Mucosa of gallbladder (tissue), 1 donor: ENCODE measurements around the gene NT5M. TPM values are rescaled to one million over a fixed set of nuclear protein-coding genes. Genes with fewer than 3 reads are reported as not detected.
"Not testable (repeated sequence)": the region's sequence is repeated elsewhere in the genome, so short reads cannot be mapped to it uniquely, and the experiment has no call there.

ENCODE experiments used
- DNase-seq: peaks from one replicate; pipeline ENCODE4 v3.0.0-alpha.2; 2020; ENCODE audit warnings: low spot score
- total RNA-seq: library from RNA; stranded (reverse); gene quantifications from one replicate; pipeline ENCODE4 v1.2.1, GENCODE V29; 2021
- donor health status: DM: no; HTN: no; CAD: no.

Gene NT5M
- 3.2 TPM for total RNA-seq

DNA sequence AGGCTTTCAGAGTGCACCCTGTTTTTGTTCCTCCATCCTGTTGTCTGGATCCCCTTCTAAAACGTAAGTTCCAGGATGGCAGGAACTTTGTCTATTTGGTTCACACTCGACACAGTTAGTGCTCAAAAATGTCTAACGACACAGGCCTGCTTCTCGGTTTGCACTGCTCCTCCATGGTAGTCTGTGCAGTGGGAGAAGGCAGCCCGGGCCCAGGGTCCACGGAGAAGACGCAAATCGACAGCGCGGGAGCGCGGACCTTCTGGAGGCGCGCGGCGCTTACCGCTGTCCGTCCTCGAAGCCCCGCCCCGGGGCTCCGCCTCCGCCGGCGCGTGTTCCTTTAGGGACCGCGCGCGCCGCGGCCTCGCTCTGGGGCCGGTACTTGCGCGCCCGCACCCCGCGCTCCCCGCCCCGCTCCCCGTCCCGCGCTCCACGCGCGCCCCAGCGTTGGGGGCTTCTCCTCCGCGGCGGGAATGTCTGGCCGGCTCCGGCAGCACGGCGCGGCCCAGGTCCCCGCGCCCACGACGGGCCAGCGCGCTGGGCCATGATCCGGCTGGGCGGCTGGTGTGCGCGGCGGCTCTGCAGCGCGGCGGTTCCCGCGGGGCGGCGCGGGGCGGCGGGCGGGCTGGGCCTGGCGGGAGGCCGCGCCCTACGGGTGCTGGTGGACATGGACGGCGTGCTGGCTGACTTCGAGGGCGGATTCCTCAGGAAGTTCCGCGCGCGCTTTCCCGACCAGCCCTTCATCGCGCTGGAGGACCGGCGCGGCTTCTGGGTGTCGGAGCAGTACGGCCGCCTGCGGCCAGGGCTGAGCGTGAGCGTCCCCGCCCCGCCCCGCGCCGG lies at the start of gene NT5M:
Gene NT5M (plus strand): TSS at position 364 of the 837 bp plus-strand sequence. CDS start 178 bp downstream, at position 542.
- DNase-seq, result peak; percentile 64

DNA sequence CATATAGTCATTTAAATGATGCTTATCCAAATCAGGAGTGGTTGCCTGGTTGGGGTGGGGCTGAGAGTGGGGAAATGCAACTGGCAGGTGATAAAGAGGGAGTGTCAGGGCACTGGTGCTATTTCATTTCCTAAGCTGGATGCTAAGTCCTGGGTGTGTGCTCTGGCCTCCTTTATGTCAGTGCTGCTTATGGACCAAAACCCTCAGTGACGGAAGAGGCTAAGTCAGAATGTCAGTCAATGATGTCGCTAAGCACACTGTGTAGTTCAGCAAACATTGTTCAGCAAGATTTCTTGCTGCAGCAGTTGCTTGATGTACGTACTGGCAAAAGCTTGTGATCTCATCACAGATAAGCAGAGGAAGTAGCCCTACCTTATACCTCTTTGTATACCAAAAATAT lies 49.8 kb upstream of the NT5M start:
- no peak for DNase-seq

DNA sequence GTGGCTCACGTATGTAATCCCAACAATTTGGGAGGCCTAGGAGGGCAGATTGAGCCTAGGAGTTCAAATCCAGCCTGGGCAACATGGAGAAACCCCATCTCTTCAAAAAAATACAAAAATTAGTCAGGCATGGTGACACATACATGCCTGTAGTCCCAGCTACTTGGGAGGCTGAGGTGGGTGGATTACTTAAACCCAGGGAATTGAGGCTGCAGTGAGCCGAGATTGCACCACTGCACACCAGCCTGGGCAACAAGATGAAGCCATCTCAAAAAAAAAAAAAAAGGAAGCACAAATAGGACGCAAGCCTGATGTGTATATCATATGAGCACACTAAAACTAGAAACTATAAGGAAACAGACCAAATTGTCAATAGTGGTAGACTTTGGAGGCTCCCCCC lies 49.1 kb upstream of the NT5M start:
- DNase-seq, result no peak

DNA sequence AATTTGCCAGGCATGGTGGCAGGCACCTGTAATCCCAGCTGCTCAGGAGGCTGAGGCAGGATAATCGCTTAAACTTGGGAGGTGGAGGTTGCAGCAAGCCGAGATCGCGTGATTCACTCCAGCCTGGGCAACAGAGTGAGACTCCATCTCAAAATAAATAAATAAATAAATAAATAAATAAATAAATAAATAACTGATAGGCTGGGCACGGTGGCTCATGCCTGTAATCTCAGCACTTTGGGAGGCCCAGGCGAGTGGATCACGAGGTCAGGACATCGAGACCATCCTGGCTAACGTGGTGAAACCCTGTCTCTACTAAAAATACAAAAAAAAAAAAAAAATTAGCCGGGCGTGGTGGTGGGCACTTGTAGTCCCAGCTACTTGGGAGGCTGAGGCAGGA lies 47.5 kb upstream of the NT5M start:
- not testable (repeated sequence) for DNase-seq

DNA sequence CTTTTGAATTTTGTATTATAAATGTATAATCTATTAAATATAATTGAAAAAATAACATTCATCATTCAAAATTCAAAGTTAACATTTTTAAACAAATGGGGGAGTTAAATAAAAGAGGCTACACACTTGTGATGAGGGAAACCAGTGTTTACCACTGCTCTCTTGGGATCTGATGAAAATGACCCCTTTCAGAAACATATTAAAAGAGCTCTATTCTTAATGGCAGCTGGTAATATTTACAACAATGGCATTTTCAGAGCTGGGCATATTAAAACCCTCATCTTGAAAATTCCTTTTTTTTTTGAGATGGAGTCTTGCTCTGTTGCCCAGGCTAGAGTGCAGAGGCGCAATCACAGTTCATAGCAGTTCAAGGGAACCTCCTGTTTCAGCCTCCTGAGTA lies 46.9 kb upstream of the NT5M start:
- no peak for DNase-seq

- no peak for DNase-seq
Observed at GRCh38 chr17:17258011-17258410, 45.2 kb upstream of the NT5M start.

DNA sequence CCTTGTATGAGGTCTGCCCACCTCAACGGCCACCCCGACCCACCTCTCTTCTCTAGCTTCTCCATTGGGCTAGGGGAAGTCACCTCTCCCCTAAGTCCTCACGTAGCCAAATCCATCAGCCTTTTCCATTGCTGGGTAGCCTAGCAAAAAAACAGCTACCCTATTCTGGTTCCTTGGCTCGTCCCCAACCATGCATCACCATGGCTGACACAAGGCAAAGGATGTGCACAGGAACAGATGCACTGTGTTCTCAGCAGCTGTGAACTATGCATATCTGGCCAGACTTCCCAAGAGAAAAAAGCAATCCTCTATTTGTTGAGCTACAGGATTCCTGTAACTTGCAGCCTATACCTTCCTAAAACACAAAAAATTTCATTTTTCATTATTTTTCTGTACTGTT lies 44.2 kb upstream of the NT5M start:
- no peak for DNase-seq

GRCh38 chr17:17264430-17264829 lies 38.7 kb upstream of the NT5M start:
- no peak for DNase-seq

DNA sequence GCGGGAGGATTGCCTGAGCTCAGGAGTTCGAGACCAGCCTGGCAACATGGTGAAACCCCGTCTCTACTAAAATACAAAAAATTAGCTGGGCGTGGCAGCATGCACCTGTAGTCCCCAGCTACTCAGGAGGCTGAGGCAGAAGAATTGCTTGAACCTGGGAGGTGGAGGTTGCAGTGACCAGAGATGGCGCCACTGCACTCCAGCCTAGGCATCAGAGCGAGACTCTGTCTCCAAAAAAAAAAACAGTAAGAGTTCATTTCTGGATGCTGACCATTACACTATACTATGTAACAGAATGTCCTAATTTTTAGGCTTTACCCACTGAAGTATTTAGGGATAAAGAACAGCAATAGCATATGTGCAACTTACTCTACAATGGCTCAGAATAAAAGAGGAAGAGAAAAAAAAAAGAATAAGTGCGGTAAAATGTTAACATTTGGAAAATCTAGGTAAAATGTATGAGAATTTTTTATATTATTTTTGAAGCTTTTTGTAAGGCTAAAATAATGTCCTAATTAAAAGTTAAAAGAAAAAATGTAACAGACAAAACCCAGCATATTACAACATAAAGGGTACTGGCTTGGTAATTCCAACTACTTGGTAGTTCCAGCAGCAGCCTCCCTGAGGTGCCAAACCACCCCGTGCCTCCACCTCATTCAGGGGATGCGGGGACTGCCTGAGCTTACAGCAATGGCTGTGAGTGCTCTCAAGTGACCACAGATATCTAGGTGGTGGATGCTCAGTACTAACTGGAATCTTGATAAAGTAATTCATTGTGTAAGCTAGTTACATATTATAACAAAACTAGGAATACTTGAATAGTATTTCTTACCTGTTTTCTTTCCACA lies 33.0 kb upstream of the NT5M start:
- no peak for DNase-seq

- no peak for DNase-seq
Observed at GRCh38 chr17:17275971-17276370, 27.2 kb upstream of the NT5M start.

DNA sequence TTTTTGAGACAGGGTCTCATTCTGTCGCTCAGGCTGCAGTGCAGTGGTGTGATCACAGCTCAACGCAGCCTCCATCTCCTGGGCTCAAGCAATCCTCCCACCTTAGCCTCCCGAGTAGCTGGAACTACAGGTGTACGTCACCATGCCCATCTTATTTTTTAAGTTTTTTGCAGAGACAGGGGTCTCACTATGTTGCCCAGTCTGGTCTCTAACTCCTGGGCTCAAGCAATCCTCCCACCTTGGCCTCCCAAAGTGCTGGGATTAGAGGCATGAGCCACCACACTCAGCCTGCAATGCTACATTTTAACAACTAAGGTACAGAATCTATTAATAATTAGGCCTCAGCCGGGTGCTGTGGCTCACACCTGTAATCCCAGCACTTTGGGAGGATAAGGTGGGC lies 25.7 kb upstream of the NT5M start:
- not testable (repeated sequence) for DNase-seq

DNA sequence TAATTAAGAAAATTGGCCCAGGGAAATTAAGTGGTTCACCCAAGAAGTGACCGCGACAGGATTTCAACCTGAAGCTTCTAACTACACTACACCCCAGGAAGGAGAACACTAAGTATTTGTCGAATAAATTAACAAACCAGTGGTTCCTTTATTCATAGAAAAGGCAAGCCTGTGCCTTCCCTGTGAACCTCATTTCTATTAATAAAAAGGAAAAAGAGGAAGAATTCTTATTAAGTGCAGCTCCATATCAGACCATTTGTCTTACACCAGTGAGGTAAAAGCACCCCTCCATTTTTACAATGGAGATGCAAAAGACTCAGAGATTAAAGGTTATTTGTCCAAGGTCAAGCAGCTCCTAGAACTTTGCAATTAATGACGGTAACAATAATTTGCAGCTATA lies 23.9 kb upstream of the NT5M start:
- no peak for DNase-seq

DNA sequence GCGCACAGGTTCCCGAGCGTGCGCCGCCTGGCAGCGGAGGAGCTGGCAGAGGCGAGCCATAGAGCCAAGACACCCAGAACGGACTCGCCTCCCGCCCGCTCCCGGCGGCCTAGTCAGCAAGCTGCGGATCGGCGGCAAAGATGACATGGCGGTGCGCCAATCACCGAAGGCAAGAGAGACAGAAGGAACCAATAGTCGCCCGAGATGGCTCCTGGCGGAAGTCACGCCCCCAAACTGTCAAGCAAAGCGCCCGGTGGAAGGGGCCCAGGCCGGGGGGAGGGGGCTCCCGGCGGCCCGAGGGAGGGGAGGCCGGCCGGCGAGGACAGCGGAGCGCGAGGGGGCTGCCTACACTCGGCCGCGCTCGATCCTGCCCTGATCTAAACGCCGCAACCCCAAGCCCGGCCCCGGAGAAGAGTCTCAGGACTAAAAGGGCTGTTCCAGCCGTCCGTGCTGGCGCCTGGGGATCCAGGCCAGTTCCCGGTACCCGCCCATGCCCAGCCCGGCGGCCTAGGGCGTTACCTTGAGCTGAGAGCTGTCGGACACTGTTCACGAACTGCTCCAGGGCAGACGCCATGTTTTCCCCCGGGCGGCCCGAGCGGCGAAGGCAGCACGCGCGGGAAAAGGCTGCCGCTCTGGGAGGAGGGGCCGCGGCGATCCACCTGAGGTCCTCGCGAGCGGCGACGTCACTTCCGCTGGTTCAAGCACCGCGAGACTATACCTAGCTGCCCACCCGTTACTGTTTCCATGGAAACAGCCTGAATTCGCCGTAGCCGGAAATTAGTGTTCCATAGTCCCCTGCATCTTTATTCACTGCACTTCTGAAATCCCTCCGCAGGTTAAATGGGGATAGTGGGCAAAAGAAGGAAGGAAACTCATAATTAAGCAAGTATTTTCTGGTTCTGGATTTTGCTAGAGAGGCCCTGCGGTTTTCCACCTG lies 22.3 kb upstream of the NT5M start, which contains the start of gene COPS3:
Gene COPS3 (minus strand): TSS at position 634 of the 937 bp plus-strand sequence. CDS start 60 bp downstream, at position 574.
- peak; percentile 98 for DNase-seq

DNA sequence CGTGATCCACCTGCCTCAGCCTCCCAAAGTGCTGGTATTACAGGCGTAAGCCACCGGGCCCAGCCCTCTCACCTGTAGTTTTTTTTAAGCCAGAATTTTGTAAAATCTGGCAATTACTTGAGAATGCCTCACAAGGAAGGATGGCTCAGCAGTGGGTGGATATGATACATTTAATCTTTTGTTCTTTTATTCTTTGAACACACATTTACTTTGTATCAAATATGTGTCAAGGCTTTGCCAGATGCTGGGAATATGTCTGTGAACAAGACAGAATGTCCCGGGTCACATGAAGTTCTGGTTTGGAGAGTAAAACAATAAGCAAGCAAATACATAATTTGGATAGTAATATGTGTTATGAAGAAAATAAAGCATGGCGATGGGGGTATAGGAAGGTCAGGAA lies 17.2 kb upstream of the NT5M start:
- DNase-seq, result no peak

- no peak for DNase-seq
Observed at GRCh38 chr17:17289086-17289485, 14.1 kb upstream of the NT5M start.

DNA sequence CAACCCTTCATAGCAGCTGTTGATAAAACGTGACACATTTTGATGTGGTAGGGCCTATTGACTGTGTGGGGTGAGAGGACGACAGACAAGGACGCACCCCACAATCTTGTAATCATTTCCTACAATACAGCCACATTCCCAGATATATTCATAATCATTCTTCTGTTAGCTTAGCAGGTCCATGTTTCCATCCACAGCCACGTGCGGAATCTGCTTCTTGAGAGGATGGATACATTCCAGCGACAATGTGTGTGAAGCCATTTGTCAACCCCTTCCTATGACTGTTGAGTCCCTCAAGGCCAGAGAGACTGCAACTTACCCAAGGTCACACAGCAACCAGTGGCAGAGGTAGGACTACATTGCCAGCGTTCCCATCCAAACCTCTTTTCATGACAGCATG lies 13.5 kb upstream of the NT5M start:
- no peak for DNase-seq

GRCh38 chr17:17295141-17295540 lies 8.0 kb upstream of the NT5M start:
- DNase-seq, result no peak

DNA sequence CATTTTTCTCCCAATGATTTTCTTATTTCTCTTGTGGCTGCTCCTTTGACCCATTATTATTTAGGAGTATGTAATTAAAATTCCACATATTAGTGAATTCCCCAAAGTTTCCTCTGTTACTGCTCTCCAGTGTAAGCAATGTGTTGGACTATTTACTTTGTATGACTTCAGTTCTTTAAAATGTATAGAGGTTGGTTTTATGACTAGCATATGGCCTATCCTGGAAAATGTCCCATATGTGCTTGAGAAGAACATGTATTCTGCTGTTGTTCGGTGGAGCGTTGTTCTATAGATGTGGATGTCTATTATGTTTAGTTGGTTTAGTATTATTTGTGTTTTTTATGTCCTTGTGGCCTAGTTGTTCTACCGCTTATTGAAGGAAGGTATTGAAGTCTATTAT lies 6.0 kb upstream of the NT5M start:
- no peak for DNase-seq

DNA sequence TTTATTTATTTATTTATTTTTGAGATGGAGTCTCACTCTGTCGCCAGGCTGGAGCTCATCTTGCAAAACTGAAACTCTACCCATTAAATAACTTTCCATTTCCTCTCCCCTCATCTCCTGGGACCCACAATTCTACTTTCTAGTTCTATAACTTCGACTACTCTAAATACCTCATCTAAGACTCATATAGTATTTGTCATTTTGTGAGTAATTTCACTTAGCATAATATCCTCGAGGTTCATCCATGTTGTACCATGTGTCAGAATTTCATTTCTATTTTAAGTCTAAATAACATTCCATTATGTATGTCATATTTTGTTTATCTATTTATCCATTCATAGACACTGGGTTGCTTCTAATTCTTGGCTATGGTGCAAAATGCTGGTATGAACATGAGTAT lies 5.1 kb upstream of the NT5M start:
- DNase-seq, result no peak

GRCh38 chr17:17300624-17301568 lies 2.3 kb upstream of the NT5M start:
- no peak for DNase-seq

DNA sequence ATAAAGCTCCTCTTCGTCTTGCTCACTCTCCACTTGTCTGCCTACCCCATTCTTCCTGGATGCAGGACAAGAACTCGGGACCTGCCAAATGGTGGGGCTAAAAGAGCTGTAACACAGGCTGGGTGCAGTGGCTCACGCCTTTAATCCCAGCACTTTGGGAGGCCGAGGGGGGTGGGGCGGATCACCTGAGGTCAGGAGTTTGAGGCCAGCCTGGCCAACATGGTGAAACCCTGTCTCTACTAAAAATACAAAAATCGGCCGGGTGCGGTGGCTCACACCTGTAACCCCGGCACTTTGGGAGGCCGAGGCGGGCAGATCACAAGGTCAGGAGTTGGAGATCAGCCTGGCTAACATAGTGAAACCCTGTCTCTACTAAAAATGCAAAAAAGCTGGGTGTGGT lies 1.5 kb upstream of the NT5M start:
- not testable (repeated sequence) for DNase-seq
